Measurements from ENCODE around the gene GFAP. TPM values are rescaled to one million over a fixed set of nuclear protein-coding genes. Genes with fewer than 3 reads are reported as not detected.

The GFAP gene
- total RNA-seq, 1 donor from 2014 or later, result 1.3 TPM

GRCh38 chr17:44915862-44916780 lies 821 bp upstream of the GFAP start:
- DNase-seq (ENCODE audit: low spot score), result no peak

- no peak for DNase-seq (ENCODE audit: low spot score)
Observed at GRCh38 chr17:44914698-44915271, 515 bp downstream of the GFAP start.

- no peak for DNase-seq (ENCODE audit: low spot score)
Observed at GRCh38 chr17:44914148-44914547, 1.2 kb downstream of the GFAP start.

- DNase-seq (ENCODE audit: low spot score), result no peak
Observed at GRCh38 chr17:44913676-44914075, 1.6 kb downstream of the GFAP start.

GRCh38 chr17:44912763-44913544 lies 2.3 kb downstream of the GFAP start:
- no peak for DNase-seq (ENCODE audit: low spot score)

- no peak for DNase-seq (ENCODE audit: low spot score)
Observed at GRCh38 chr17:44911133-44912001, 3.9 kb downstream of the GFAP start.

- DNase-seq (ENCODE audit: low spot score), result no peak
Observed at GRCh38 chr17:44910231-44911106, 4.8 kb downstream of the GFAP start.

GRCh38 chr17:44909681-44910144 lies 5.6 kb downstream of the GFAP start:
- no peak for DNase-seq (ENCODE audit: low spot score)

GRCh38 chr17:44908761-44909326 lies 6.5 kb downstream of the GFAP start:
- DNase-seq (ENCODE audit: low spot score), result no peak

- DNase-seq (ENCODE audit: low spot score), result no peak
Observed at GRCh38 chr17:44907729-44908470, 7.4 kb downstream of the GFAP start.

GRCh38 chr17:44906763-44907728 lies 8.3 kb downstream of the GFAP start:
- no peak for DNase-seq (ENCODE audit: low spot score)

- peak; percentile 85 for DNase-seq (ENCODE audit: low spot score)
Observed at GRCh38 chr17:44906010-44906646, 9.2 kb downstream of the GFAP start.

- DNase-seq (ENCODE audit: low spot score), result peak; percentile 53
Observed at GRCh38 chr17:44905006-44906000, 10.0 kb downstream of the GFAP start.

GRCh38 chr17:44904001-44904984 lies 11.0 kb downstream of the GFAP start:
- DNase-seq (ENCODE audit: low spot score), result no peak

All from mesenteric fat pad (tissue), 1 donor.